Gastrocnemius medialis (tissue), 4 donors: Measurements from ENCODE around the gene NECAB3.

Experiments used
- CTCF ChIP-seq, 5 experiments: fragments of 450-650 bp in 3 of 5; fragments of 200-600 bp in 2 of 5; sonication (generic) in 2 of 5; IDR thresholded peaks in 4 of 5; conservative IDR thresholded peaks in 1 of 5; 1 replicate in 4 of 5; 2 replicates in 1 of 5; pipeline ENCODE4 v1.5.1; 2016 to 2019; ENCODE audit warnings: antibody characterized with exemption in 5 of 5, mild to moderate bottlenecking in 3 of 5, moderate library complexity in 3 of 5
- POLR2A ChIP-seq, 2 donors: fragments of 450-650 bp; IDR thresholded peaks; one replicate each; pipeline ENCODE4 v1.6.1; 2017; ENCODE audit warnings: antibody characterized with exemption in 2 of 2, mild to moderate bottlenecking in 2 of 2, moderate library complexity in 2 of 2

GRCh38 chr20:33676121-33676520, 1.9 kb upstream of the NECAB3 start:
- no peak for TF ChIP-seq POLR2A (IDR thresholded peaks at IDR 0.05)
- TF ChIP-seq CTCF (IDR thresholded peaks at IDR 0.05 in 4 of 5, conservative IDR thresholded peaks at IDR 0.05 in 1 of 5) = no peak
